ENCODE measurements around the gene MIOX.

The MIOX gene

GRCh38 chr22:50470491-50470890 lies 16.2 kb upstream of the MIOX start:
- Histone ChIP-seq H3K36me3 (peaks cover 24% of the 10 kb centered on the region), H3K27me3 (no peaks in the 10 kb centered on the region), H3K4me3 (ENCODE audit: low read depth, low read length) (no peak overlapping the region), H3K4me1 (no peaks in the 10 kb centered on the region; the same call in 1 of the 2 replicates), H3K9me3 (no peaks in the 10 kb centered on the region)
- DNase-seq: no peak
- TF ChIP-seq CTCF (IDR thresholded peaks at IDR 0.05; ENCODE audit: low read depth, low read length): no peak

GRCh38 chr22:50471197-50471847 lies 15.3 kb upstream of the MIOX start:
- H3K9me3 ChIP-seq: no peaks in the 10 kb centered on the region
- H3K27me3 ChIP-seq: no peaks in the 10 kb centered on the region
- peaks cover 16% of the 10 kb centered on the region for H3K36me3 ChIP-seq
- TF ChIP-seq CTCF (IDR thresholded peaks at IDR 0.05; ENCODE audit: low read depth, low read length): no peak
- DNase-seq: no peak
- H3K4me3 ChIP-seq (ENCODE audit: low read depth, low read length): no peak overlapping the region
- H3K4me1 ChIP-seq: no peaks in the 10 kb centered on the region; the same call in 1 of the 2 replicates

GRCh38 chr22:50471962-50472361 lies 14.7 kb upstream of the MIOX start:
- no peak for DNase-seq
- TF ChIP-seq CTCF (IDR thresholded peaks at IDR 0.05; ENCODE audit: low read depth, low read length): no peak
- H3K4me1 ChIP-seq: no peaks in the 10 kb centered on the region; the same call in 1 of the 2 replicates
- H3K4me3 ChIP-seq (ENCODE audit: low read depth, low read length): no peak overlapping the region
- no peaks in the 10 kb centered on the region for H3K9me3 ChIP-seq
- H3K36me3 ChIP-seq: peaks cover 9% of the 10 kb centered on the region
- H3K27me3 ChIP-seq: no peaks in the 10 kb centered on the region

GRCh38 chr22:50473088-50473487 lies 13.6 kb upstream of the MIOX start:
- peak; percentile 50 for TF ChIP-seq CTCF (IDR thresholded peaks at IDR 0.05; ENCODE audit: low read depth, low read length)
- no peak for DNase-seq
- no peak overlapping the region for H3K4me3 ChIP-seq (ENCODE audit: low read depth, low read length)
- peaks cover 5% of the 10 kb centered on the region; the same call in 1 of the 2 replicates for H3K36me3 ChIP-seq
- H3K27me3 ChIP-seq: no peaks in the 10 kb centered on the region
- H3K4me1 ChIP-seq: no peaks in the 10 kb centered on the region; the same call in 1 of the 2 replicates
- H3K9me3 ChIP-seq: no peaks in the 10 kb centered on the region

GRCh38 chr22:50473855-50474671 lies 12.6 kb upstream of the MIOX start:
- Histone ChIP-seq H3K4me1 (no peaks in the 10 kb centered on the region; the same call in 1 of the 2 replicates), H3K27me3 (no peaks in the 10 kb centered on the region), H3K9me3 (no peaks in the 10 kb centered on the region), H3K36me3 (peaks cover 5% of the 10 kb centered on the region; the same call in 1 of the 2 replicates), H3K4me3 (ENCODE audit: low read depth, low read length) (peak overlapping the region; percentile 74)
- no peak for TF ChIP-seq CTCF (IDR thresholded peaks at IDR 0.05; ENCODE audit: low read depth, low read length)
- peak; percentile 44 for DNase-seq

Measured in BE2C (cell line).